Hematopoietic multipotent progenitor cell treated with erythropoietin and hydrocortisone succinate and interleukin-3 and kit ligand, for 17 days (in vitro differentiated cells): ENCODE results near the gene KLK7.

Source experiments
- DNase-seq: peaks from one replicate; pipeline ENCODE4 v3.0.0-alpha.2; 2015; ENCODE audit warnings: low spot score

The KLK7 gene

DNA sequence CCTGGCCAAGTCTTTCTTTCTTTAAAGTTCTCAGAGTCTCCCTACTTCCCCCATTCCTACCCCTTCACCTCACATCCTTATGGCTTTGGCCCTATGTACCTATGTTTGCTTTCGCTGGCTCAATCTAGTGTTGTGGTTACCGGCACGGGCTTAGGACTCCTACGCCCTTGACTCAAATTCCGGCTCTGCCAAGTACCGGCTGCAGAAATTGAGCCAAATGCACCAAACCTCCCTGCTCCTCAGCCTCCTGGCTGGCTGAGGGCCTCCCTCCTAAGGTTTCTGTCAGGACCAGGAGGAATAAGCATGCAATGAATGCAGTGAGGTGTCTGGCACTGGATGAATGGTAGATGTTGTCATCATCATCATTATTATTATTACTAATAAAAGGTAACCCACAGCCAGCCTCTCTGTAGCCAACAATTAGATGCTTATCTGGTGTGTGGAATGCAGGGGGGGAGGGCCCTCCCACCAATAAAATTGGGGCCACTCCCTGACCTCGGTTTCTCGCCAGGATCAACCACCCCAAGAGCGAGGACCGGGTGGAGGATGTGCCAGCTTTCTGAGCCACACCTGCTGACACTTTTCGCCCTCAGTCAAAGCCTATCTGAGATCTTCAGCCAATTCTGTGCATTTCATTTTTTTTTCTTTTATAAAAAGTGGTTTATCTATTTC is 51.6 kb downstream of the KLK7 start:
- DNase-seq: no peak

DNA sequence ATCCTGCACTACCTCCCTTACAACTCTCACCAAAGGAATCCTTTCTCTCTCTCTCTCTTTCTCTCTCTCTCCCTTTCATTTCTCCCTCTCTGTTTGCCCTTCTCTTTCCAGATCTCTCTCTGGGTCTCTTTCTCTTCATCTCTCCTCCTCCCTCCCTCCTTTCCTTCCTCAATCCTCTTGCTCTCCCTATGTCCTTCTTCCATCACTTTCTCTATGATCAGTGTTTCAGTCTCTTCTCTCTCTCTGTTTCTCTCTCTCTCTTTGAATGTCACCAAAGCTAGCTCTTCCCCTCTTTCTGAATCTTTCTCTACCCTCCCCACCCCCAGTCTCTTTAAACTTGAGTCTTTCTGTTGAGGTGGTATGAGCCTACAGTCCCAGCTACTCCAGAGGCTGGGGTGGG is 52.7 kb downstream of the KLK7 start:
- DNase-seq: no peak

DNA sequence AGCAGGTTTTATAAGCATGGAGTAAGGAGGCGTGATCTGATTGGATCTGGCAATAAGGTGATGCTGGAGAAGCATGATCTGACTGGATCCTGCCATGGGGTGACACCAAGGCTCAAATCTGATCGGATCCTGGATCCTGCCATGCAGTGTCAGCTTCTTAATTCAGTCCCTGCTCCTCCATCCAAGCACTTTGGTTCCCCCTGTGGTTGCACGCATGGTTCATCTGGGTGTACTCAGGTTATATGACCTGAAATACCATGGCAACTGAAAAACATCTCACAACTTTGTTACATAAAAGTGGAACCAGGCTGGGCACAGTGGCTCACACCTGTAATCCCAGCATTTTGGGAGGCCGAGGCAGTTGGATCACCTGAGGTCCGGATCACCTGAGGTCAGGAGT is 54.9 kb downstream of the KLK7 start:
- DNase-seq: no peak
